Left lung (tissue), 10 donors: ENCODE measurements around the gene PRELP. TPM values are rescaled to one million over a fixed set of nuclear protein-coding genes. Genes with fewer than 3 reads are reported as not detected.

Experiments
- ATAC-seq: fragments of 200-7000 bp; cut with Tn5 transposase; one replicate; pipeline ENCODE4 v1.9.1; 2020; ENCODE audit warnings: moderate library complexity
- DNase-seq, 4 donors: peaks; one replicate each; pipeline ENCODE4 v3.0.0-alpha.2; 2013 to 2020
- H3K27ac ChIP-seq, 2 donors: fragments of 200-600 bp; sonication (generic) in 1 of 2; one replicate each; pipeline versions ENCODE4 v1.5.0 to v1.8.0; 2020 to 2021
- H3K27me3 ChIP-seq, 2 donors: fragments of 200-600 bp; sonication (generic) in 1 of 2; one replicate each; pipeline versions ENCODE4 v1.5.0 to v1.8.0; 2020 to 2021
- H3K36me3 ChIP-seq, 2 donors: fragments of 200-600 bp; sonication (generic) in 1 of 2; one replicate each; pipeline versions ENCODE4 v1.5.0 to v1.8.0; 2020 to 2021
- H3K4me1 ChIP-seq, 2 donors: fragments of 200-600 bp; one replicate each; pipeline ENCODE4 v1.8.0; 2021
- H3K4me3 ChIP-seq, 2 donors: fragments of 200-600 bp; sonication (generic) in 1 of 2; one replicate each; pipeline versions ENCODE4 v1.5.0 to v1.8.0; 2020 to 2021; ENCODE audit warnings: mild to moderate bottlenecking in 1 of 2
- H3K9me3 ChIP-seq, 2 donors: fragments of 200-600 bp; sonication (generic) in 1 of 2; one replicate each; pipeline versions ENCODE4 v1.5.0 to v1.8.0; 2020 to 2021
- intact Hi-C, 2 donors: fragments of 100-400 bp; cut with DNase I; formaldehyde crosslinking; loops; one replicate each; pipeline versions ENCODE4 v1.11.2 to v1.14.2; 2022
- polyA plus RNA-seq, 6 donors: library from polyadenylated mRNA; unstranded; fragments of 120-200 nt; gene quantifications; one replicate each; pipeline ENCODE4 v1.2.1, GENCODE V29; 2013; ENCODE audit not compliant: insufficient read length in 6 of 6
- total RNA-seq, 2 donors: library from RNA; stranded (reverse); fragmentation: NEBNext Ultra II Directional; extraction: Animal tissue kit (Norgen Biotek cat#: 25700); gene quantifications; one replicate each; pipeline ENCODE4 v1.2.1, GENCODE V29; 2021
- TF ChIP-seq, protein P1 (sequence below), 2 donors: fragments of 200-600 bp; sonication (generic) in 1 of 2; IDR thresholded peaks; one replicate each; pipeline versions ENCODE4 v1.5.0 to v1.8.0; 2021; ENCODE audit warnings: antibody characterized with exemption in 2 of 2
- donor health status: DM: no; HTN: yes; CAD: no.
- donor health status: DM: no; HTN: no; CAD: no.

Gene PRELP
- total and polyA plus RNA-seq, 8 donors = 1.3 to 20.5 (median 2.4) TPM

DNA sequence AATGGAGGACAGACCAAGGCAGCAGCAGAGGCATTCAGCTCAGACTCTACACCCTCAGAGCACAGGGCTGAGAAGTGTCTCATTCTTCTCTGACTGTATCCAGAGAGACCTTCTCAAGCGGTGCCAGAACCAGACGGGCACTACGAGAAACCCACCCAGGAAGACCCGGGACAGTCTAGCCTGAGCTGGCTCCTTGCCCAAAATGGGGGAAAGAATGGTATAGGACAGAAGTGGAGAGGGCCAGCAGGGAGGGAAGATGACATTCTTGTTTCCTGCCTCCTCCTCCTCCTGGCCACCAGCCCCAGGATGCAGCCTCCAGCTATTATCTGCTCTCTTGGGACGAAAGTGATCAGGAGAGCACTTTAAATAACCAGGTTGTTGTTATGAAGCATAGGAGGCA lies 22.6 kb upstream of the PRELP start:
- TF ChIP-seq, protein P1, sequence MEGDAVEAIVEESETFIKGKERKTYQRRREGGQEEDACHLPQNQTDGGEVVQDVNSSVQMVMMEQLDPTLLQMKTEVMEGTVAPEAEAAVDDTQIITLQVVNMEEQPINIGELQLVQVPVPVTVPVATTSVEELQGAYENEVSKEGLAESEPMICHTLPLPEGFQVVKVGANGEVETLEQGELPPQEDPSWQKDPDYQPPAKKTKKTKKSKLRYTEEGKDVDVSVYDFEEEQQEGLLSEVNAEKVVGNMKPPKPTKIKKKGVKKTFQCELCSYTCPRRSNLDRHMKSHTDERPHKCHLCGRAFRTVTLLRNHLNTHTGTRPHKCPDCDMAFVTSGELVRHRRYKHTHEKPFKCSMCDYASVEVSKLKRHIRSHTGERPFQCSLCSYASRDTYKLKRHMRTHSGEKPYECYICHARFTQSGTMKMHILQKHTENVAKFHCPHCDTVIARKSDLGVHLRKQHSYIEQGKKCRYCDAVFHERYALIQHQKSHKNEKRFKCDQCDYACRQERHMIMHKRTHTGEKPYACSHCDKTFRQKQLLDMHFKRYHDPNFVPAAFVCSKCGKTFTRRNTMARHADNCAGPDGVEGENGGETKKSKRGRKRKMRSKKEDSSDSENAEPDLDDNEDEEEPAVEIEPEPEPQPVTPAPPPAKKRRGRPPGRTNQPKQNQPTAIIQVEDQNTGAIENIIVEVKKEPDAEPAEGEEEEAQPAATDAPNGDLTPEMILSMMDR (IDR thresholded peaks at IDR 0.05) = no peak
- intact Hi-C loops = no loop called here

DNA sequence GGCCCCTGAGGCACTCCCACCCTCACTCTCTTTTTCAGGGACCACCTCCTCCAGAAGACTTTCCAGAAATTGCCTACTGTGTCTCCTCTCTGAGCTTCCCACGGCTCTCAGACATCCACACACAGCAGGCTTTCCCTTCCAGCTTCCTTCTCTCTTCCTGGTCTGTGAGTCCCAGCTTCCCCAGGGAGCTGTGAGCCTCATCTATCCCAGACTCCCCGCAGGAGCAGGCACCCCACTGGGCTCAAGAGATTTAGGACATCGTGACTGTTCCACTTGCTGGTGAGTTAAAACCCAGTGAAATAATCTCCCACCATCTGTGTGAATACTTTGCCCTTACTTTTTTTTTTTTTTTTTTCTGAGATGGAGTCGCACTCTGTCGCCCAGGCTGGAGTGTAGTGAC lies 22.0 kb upstream of the PRELP start:
- TF ChIP-seq, protein P1 (IDR thresholded peaks at IDR 0.05) = no peak
- H3K27me3 ChIP-seq = peaks cover 0 to 30% of the 10 kb centered on the region in 2 donors
- H3K27ac ChIP-seq = no peak overlapping the region
- intact Hi-C loops = no loop called here
- H3K36me3 ChIP-seq = no peaks in the 10 kb centered on the region
- DNase-seq = no peak
- no peaks in the 10 kb centered on the region for H3K9me3 ChIP-seq
- H3K4me3 ChIP-seq = no peak overlapping the region
- peaks cover 0 to 10% of the 10 kb centered on the region in 2 donors for H3K4me1 ChIP-seq
- no peak for ATAC-seq

More for the DNA sequence above, 22.6 kb upstream of the PRELP start:
- DNase-seq (no peak), ATAC-seq (no peak)
- H3K4me1 ChIP-seq = peaks cover 0 to 10% of the 10 kb centered on the region in 2 donors
- H3K9me3 ChIP-seq = no peaks in the 10 kb centered on the region
- no peaks in the 10 kb centered on the region for H3K36me3 ChIP-seq
- no peak overlapping the region for H3K27ac ChIP-seq
- H3K27me3 ChIP-seq = peaks cover 0 to 28% of the 10 kb centered on the region in 2 donors
- H3K4me3 ChIP-seq = no peak overlapping the region

GRCh38 chr1:203454986-203455471 lies 20.6 kb upstream of the PRELP start:
- peaks cover 0 to 6% of the 10 kb centered on the region in 2 donors for H3K4me1 ChIP-seq
- no peak overlapping the region for H3K27ac ChIP-seq
- no peaks in the 10 kb centered on the region for H3K9me3 ChIP-seq
- TF ChIP-seq, protein P1 (IDR thresholded peaks at IDR 0.05) = no peak
- DNase-seq = no peak
- peaks cover 0 to 34% of the 10 kb centered on the region in 2 donors for H3K27me3 ChIP-seq
- no peak overlapping the region for H3K4me3 ChIP-seq
- H3K36me3 ChIP-seq = no peaks in the 10 kb centered on the region
- no peak for ATAC-seq
- intact Hi-C loops = no loop called here

GRCh38 chr1:203455706-203456105 lies 19.9 kb upstream of the PRELP start:
- ATAC-seq = no peak

GRCh38 chr1:203456577-203456976 lies 19.0 kb upstream of the PRELP start:
- Histone ChIP-seq H3K27me3 (peaks cover 0 to 21% of the 10 kb centered on the region in 2 donors), H3K4me3 (no peak overlapping the region), H3K9me3 (no peaks in the 10 kb centered on the region), H3K4me1 (no peaks in the 10 kb centered on the region), H3K27ac (no peak overlapping the region), H3K36me3 (no peaks in the 10 kb centered on the region)
- no peak for ATAC-seq
- no peak for DNase-seq
- TF ChIP-seq, protein P1 (IDR thresholded peaks at IDR 0.05) = no peak
- intact Hi-C loops = no loop called here

More at GRCh38 chr1:203455706-203456105, 19.9 kb upstream of the PRELP start:
- DNase-seq = no peak
- H3K4me1 ChIP-seq = no peaks in the 10 kb centered on the region
- no peak overlapping the region for H3K27ac ChIP-seq
- peaks cover 0 to 28% of the 10 kb centered on the region in 2 donors for H3K27me3 ChIP-seq
- intact Hi-C loops = no loop called here
- TF ChIP-seq, protein P1 (IDR thresholded peaks at IDR 0.05) = no peak
- no peaks in the 10 kb centered on the region for H3K9me3 ChIP-seq
- no peaks in the 10 kb centered on the region for H3K36me3 ChIP-seq
- H3K4me3 ChIP-seq = no peak overlapping the region
